ENCODE measurements around the gene AKAP17A.

GRCh38 chrX:1602299-1602698 lies 10.9 kb downstream of the AKAP17A start:
- no peak for TF ChIP-seq CTCF (IDR thresholded peaks at IDR 0.05)
- no peak for TF ChIP-seq ZFX (IDR thresholded peaks at IDR 0.05; ENCODE audit: borderline replicate concordance)

Measured in 22Rv1 (cell line).